ENCODE measurements around the gene GPR89A.

GRCh38 chr1:145702052-145702451, 94.3 kb downstream of the GPR89A start:
- TF ChIP-seq CTCF (conservative IDR thresholded peaks at IDR 0.05) = no peak
- no peak for TF ChIP-seq ZFX (IDR thresholded peaks at IDR 0.05)
